Gastroesophageal sphincter (tissue), 3 donors: ENCODE data around the gene SLC22A5.

Experiments
- CTCF ChIP-seq, 4 experiments: fragments of 200-600 bp in 2 of 4; fragments of 450-650 bp in 2 of 4; sonication (generic) in 1 of 4; IDR thresholded peaks; one replicate each; pipeline ENCODE4 v1.5.1; 2017 to 2019; ENCODE audit warnings: antibody characterized with exemption in 4 of 4, mild to moderate bottlenecking in 2 of 4, moderate library complexity in 2 of 4
- EP300 ChIP-seq: sonication (generic); formaldehyde crosslinking; IDR thresholded peaks from one replicate; pipeline ENCODE4 v1.6.1; 2017; ENCODE audit warnings: antibody characterized with exemption, mild to moderate bottlenecking
- POLR2A ChIP-seq, 2 donors: fragments of 450-650 bp; IDR thresholded peaks; one replicate each; pipeline ENCODE4 v1.6.1; 2017; ENCODE audit warnings: antibody characterized with exemption in 2 of 2, mild to moderate bottlenecking in 2 of 2, moderate library complexity in 1 of 2
- POLR2AphosphoS5 ChIP-seq: sonication (generic); formaldehyde crosslinking; IDR thresholded peaks from one replicate; pipeline ENCODE4 v1.6.1; 2017; ENCODE audit warnings: antibody characterized with exemption

DNA sequence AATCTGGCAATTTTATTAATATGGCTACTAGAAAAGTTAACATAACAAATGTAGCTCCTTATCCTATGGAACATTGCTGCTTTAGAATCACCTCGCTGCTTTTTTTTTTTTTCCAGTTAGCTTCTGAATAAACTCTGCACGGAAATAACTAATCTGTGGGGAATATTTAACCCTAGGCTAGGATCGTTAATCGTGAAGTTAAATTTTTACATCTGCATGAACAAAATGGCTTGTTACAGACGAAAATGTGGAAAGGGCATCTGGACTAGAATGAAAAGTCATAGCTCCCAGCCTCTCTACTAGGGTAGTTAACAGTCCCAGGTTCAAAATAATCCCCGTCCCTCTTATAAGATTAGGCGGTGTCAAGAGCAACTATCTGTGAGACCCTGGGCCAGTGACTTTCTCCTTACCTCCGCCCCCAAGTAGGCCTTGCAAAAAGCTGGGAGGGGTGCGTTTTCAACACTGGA is 470 bp upstream of the SLC22A5 start:
- TF ChIP-seq CTCF (IDR thresholded peaks at IDR 0.05) (no peak), EP300 (no peak), POLR2A (IDR thresholded peaks at IDR 0.05) (no peak), POLR2AphosphoS5 (no peak)
